Measurements from ENCODE around the gene RRM1.
A peak's percentile ranks its signal among the peaks of the same experiment; 100 is the strongest.

The RRM1 gene

GRCh38 chr11:4084406-4085125 is 10.0 kb upstream of the RRM1 start:
- no peak overlapping the region for H3K9ac ChIP-seq (ENCODE audit: low read depth, low read length)
- no peaks in the 10 kb centered on the region for H3K9me3 ChIP-seq (replicated peaks; ENCODE audit: low read length)
- H3K36me3 ChIP-seq (ENCODE audit: insufficient read depth, low read length), result peaks cover 6% of the 10 kb centered on the region

GRCh38 chr11:4085575-4085974 is 9.0 kb upstream of the RRM1 start:
- Histone ChIP-seq H3K4me2 (ENCODE audit: low read length) (no peak overlapping the region), H3K9me3 (replicated peaks; ENCODE audit: low read length) (no peaks in the 10 kb centered on the region), H3K4me3 (ENCODE audit: low read length) (no peak overlapping the region), H3K36me3 (ENCODE audit: insufficient read depth, low read length) (peaks cover 6% of the 10 kb centered on the region), H3K27me3 (ENCODE audit: control insufficient read depth, insufficient read depth, low read length) (no peaks in the 10 kb centered on the region), H3K4me1 (ENCODE audit: control insufficient read depth, insufficient read depth, low read length) (no peaks in the 10 kb centered on the region), H3K9ac (ENCODE audit: low read depth, low read length) (no peak overlapping the region)

More at GRCh38 chr11:4084406-4085125, 10.0 kb upstream of the RRM1 start:
- Histone ChIP-seq H3K4me1 (ENCODE audit: control insufficient read depth, insufficient read depth, low read length) (no peaks in the 10 kb centered on the region), H3K4me2 (ENCODE audit: low read length) (no peak overlapping the region), H3K27me3 (ENCODE audit: control insufficient read depth, insufficient read depth, low read length) (no peaks in the 10 kb centered on the region), H3K4me3 (ENCODE audit: low read length) (no peak overlapping the region)

GRCh38 chr11:4086575-4087353 is 7.8 kb upstream of the RRM1 start:
- Histone ChIP-seq H3K4me3 (ENCODE audit: low read length) (no peak overlapping the region), H3K9me3 (replicated peaks; ENCODE audit: low read length) (no peaks in the 10 kb centered on the region), H3K9ac (ENCODE audit: low read depth, low read length) (no peak overlapping the region), H3K4me2 (ENCODE audit: low read length) (no peak overlapping the region), H3K4me1 (ENCODE audit: control insufficient read depth, insufficient read depth, low read length) (no peaks in the 10 kb centered on the region), H3K27me3 (ENCODE audit: control insufficient read depth, insufficient read depth, low read length) (no peaks in the 10 kb centered on the region), H3K36me3 (ENCODE audit: insufficient read depth, low read length) (peaks cover 6% of the 10 kb centered on the region)

GRCh38 chr11:4087551-4087950 is 7.0 kb upstream of the RRM1 start:
- no peak overlapping the region for H3K4me2 ChIP-seq (ENCODE audit: low read length)
- no peaks in the 10 kb centered on the region for H3K4me1 ChIP-seq (ENCODE audit: control insufficient read depth, insufficient read depth, low read length)
- H3K36me3 ChIP-seq (ENCODE audit: insufficient read depth, low read length), result peaks cover 6% of the 10 kb centered on the region

GRCh38 chr11:4090258-4090657 is 4.3 kb upstream of the RRM1 start:
- Histone ChIP-seq H3K4me1 (ENCODE audit: control insufficient read depth, insufficient read depth, low read length) (peaks cover 6% of the 10 kb centered on the region), H3K36me3 (ENCODE audit: insufficient read depth, low read length) (peaks cover 6% of the 10 kb centered on the region), H3K4me3 (ENCODE audit: low read length) (no peak overlapping the region), H3K9ac (ENCODE audit: low read depth, low read length) (no peak overlapping the region), H3K9me3 (replicated peaks; ENCODE audit: low read length) (no peaks in the 10 kb centered on the region), H3K4me2 (ENCODE audit: low read length) (no peak overlapping the region), H3K27me3 (ENCODE audit: control insufficient read depth, insufficient read depth, low read length) (no peaks in the 10 kb centered on the region)

More at GRCh38 chr11:4087551-4087950, 7.0 kb upstream of the RRM1 start:
- no peaks in the 10 kb centered on the region for H3K27me3 ChIP-seq (ENCODE audit: control insufficient read depth, insufficient read depth, low read length)
- no peaks in the 10 kb centered on the region for H3K9me3 ChIP-seq (replicated peaks; ENCODE audit: low read length)
- no peak overlapping the region for H3K9ac ChIP-seq (ENCODE audit: low read depth, low read length)
- no peak overlapping the region for H3K4me3 ChIP-seq (ENCODE audit: low read length)

GRCh38 chr11:4092026-4092425 is 2.6 kb upstream of the RRM1 start:
- Histone ChIP-seq H3K4me3 (ENCODE audit: low read length) (no peak overlapping the region), H3K27me3 (ENCODE audit: control insufficient read depth, insufficient read depth, low read length) (no peaks in the 10 kb centered on the region), H3K9ac (ENCODE audit: low read depth, low read length) (no peak overlapping the region), H3K36me3 (ENCODE audit: insufficient read depth, low read length) (peaks cover 7% of the 10 kb centered on the region), H3K4me1 (ENCODE audit: control insufficient read depth, insufficient read depth, low read length) (peaks cover 16% of the 10 kb centered on the region), H3K9me3 (replicated peaks; ENCODE audit: low read length) (no peaks in the 10 kb centered on the region), H3K4me2 (ENCODE audit: low read length) (no peak overlapping the region)

- Histone ChIP-seq H3K27me3 (ENCODE audit: control insufficient read depth, insufficient read depth, low read length) (no peaks in the 10 kb centered on the region), H3K4me3 (ENCODE audit: low read length) (peak overlapping the region; percentile 84), H3K4me1 (ENCODE audit: control insufficient read depth, insufficient read depth, low read length) (peaks cover 20% of the 10 kb centered on the region), H3K9me3 (replicated peaks; ENCODE audit: low read length) (no peaks in the 10 kb centered on the region), H3K36me3 (ENCODE audit: insufficient read depth, low read length) (peaks cover 3% of the 10 kb centered on the region), H3K9ac (ENCODE audit: low read depth, low read length) (peak overlapping the region; percentile 93), H3K4me2 (ENCODE audit: low read length) (peak overlapping the region; percentile 83)
These were observed 866 bp upstream of the RRM1 start for GRCh38 chr11:4093519-4094347.

GRCh38 chr11:4095509-4096230 is 1.1 kb downstream of the RRM1 start:
- peaks cover 3% of the 10 kb centered on the region for H3K36me3 ChIP-seq (ENCODE audit: insufficient read depth, low read length)
- peak overlapping the region; percentile 93 for H3K9ac ChIP-seq (ENCODE audit: low read depth, low read length)
- peaks cover 20% of the 10 kb centered on the region for H3K4me1 ChIP-seq (ENCODE audit: control insufficient read depth, insufficient read depth, low read length)
- H3K4me2 ChIP-seq (ENCODE audit: low read length), result peak overlapping the region; percentile 83
- H3K27me3 ChIP-seq (ENCODE audit: control insufficient read depth, insufficient read depth, low read length), result no peaks in the 10 kb centered on the region
- H3K4me3 ChIP-seq (ENCODE audit: low read length), result peak overlapping the region; percentile 84
- no peaks in the 10 kb centered on the region for H3K9me3 ChIP-seq (replicated peaks; ENCODE audit: low read length)

GRCh38 chr11:4098026-4098621 is 3.5 kb downstream of the RRM1 start:
- Histone ChIP-seq H3K9me3 (replicated peaks; ENCODE audit: low read length) (no peaks in the 10 kb centered on the region), H3K4me2 (ENCODE audit: low read length) (no peak overlapping the region), H3K27me3 (ENCODE audit: control insufficient read depth, insufficient read depth, low read length) (no peaks in the 10 kb centered on the region), H3K4me1 (ENCODE audit: control insufficient read depth, insufficient read depth, low read length) (peaks cover 20% of the 10 kb centered on the region), H3K4me3 (ENCODE audit: low read length) (no peak overlapping the region), H3K9ac (ENCODE audit: low read depth, low read length) (no peak overlapping the region), H3K36me3 (ENCODE audit: insufficient read depth, low read length) (peaks cover 11% of the 10 kb centered on the region)

GRCh38 chr11:4102711-4103110 is 8.1 kb downstream of the RRM1 start:
- Histone ChIP-seq H3K27me3 (ENCODE audit: control insufficient read depth, insufficient read depth, low read length) (no peaks in the 10 kb centered on the region), H3K9me3 (replicated peaks; ENCODE audit: low read length) (no peaks in the 10 kb centered on the region), H3K36me3 (ENCODE audit: insufficient read depth, low read length) (peaks cover 33% of the 10 kb centered on the region), H3K4me3 (ENCODE audit: low read length) (no peak overlapping the region), H3K4me2 (ENCODE audit: low read length) (no peak overlapping the region), H3K9ac (ENCODE audit: low read depth, low read length) (no peak overlapping the region), H3K4me1 (ENCODE audit: control insufficient read depth, insufficient read depth, low read length) (peaks cover under 1% of the 10 kb centered on the region)

Data from skeletal muscle satellite cell (primary cell).